Measurements from ENCODE around the gene HBM.
"Not testable (repeated sequence)": the region's sequence is repeated elsewhere in the genome, so short reads cannot be mapped to it uniquely, and the experiment has no call there.

Gene HBM

GRCh38 chr16:165539-166374 lies at the start of gene HBM:
HBM (plus strand) TSS chr16:165978; CDS start chr16:165998, 20 bp downstream.
- DNase-seq, result no peak

GRCh38 chr16:116015-116414 lies 49.8 kb upstream of the HBM start:
- DNase-seq, result no peak

GRCh38 chr16:117379-118365 lies 48.1 kb upstream of the HBM start:
- peak; percentile 64 for DNase-seq

GRCh38 chr16:118857-119256 lies 46.9 kb upstream of the HBM start:
- no peak for DNase-seq

- DNase-seq, result no peak
These were observed 46.5 kb upstream of the HBM start for GRCh38 chr16:119295-119694.

GRCh38 chr16:119835-120491 lies 45.8 kb upstream of the HBM start:
- no peak for DNase-seq

- no peak for DNase-seq
These were observed 45.0 kb upstream of the HBM start for GRCh38 chr16:120756-121155.

- DNase-seq, result no peak
These were observed 43.4 kb upstream of the HBM start for GRCh38 chr16:122361-122760.

- DNase-seq, result not testable (repeated sequence)
These were observed 42.0 kb upstream of the HBM start for GRCh38 chr16:123558-124350.

- no peak for DNase-seq
These were observed 40.8 kb upstream of the HBM start for GRCh38 chr16:125011-125410.

GRCh38 chr16:129075-129474 lies 36.7 kb upstream of the HBM start:
- no peak for DNase-seq

GRCh38 chr16:130533-131173 lies 35.1 kb upstream of the HBM start:
- no peak for DNase-seq

- DNase-seq, result no peak
These were observed 33.7 kb upstream of the HBM start for GRCh38 chr16:132120-132519.

GRCh38 chr16:133716-134115 lies 32.1 kb upstream of the HBM start:
- no peak for DNase-seq

- no peak for DNase-seq
These were observed 27.7 kb upstream of the HBM start for GRCh38 chr16:138049-138417.

GRCh38 chr16:140175-140857 lies 25.5 kb upstream of the HBM start:
- DNase-seq, result no peak

- DNase-seq, result no peak
These were observed 23.3 kb upstream of the HBM start for GRCh38 chr16:142405-142967.

- DNase-seq, result no peak
These were observed 22.7 kb upstream of the HBM start for GRCh38 chr16:143047-143446.

GRCh38 chr16:143456-143855 lies 22.3 kb upstream of the HBM start:
- no peak for DNase-seq

- DNase-seq, result no peak
These were observed 21.0 kb upstream of the HBM start for GRCh38 chr16:144797-145252.

GRCh38 chr16:146646-147045 lies 19.1 kb upstream of the HBM start:
- DNase-seq, result no peak

All from activated CD4-positive, alpha-beta T cell treated with anti-CD3 and anti-CD28 coated beads, Interleukin-2, amount 50 U/mL, for 16 hours (primary cell).